Effector memory CD4-positive, alpha-beta T cell (primary cell): Measurements from ENCODE around the gene MDFIC2.
"Not testable (repeated sequence)": the region's sequence is repeated elsewhere in the genome, so short reads cannot be mapped to it uniquely, and the experiment has no call there.

Experiments used
- DNase-seq, 3 donors: peaks; one replicate each; pipeline ENCODE4 v3.0.0-alpha.2; 2020
- H3K27ac ChIP-seq: 2 replicates; pipeline ENCODE4 v1.7.0; 2013; ENCODE audit warnings: mild to moderate bottlenecking, low read length, moderate library complexity; ENCODE audit not compliant: insufficient read depth, poor library complexity, severe bottlenecking
- H3K27me3 ChIP-seq: replicated peaks from 2 replicates; pipeline ENCODE4 v1.7.0; 2013; ENCODE audit warnings: mild to moderate bottlenecking, low read length; ENCODE audit not compliant: insufficient read depth, control insufficient read depth, poor library complexity, severe bottlenecking
- H3K36me3 ChIP-seq: 2 replicates; pipeline ENCODE4 v1.7.0; 2013; ENCODE audit warnings: mild to moderate bottlenecking, low read length, moderate library complexity; ENCODE audit not compliant: control insufficient read depth, insufficient read depth
- H3K4me1 ChIP-seq: 2 replicates; pipeline ENCODE4 v1.7.0; 2013; ENCODE audit warnings: low read length, mild to moderate bottlenecking; ENCODE audit not compliant: control insufficient read depth, insufficient read depth, poor library complexity, severe bottlenecking
- H3K4me3 ChIP-seq: 2 replicates; pipeline ENCODE4 v1.7.0; 2013; ENCODE audit warnings: low read length, low read depth, mild to moderate bottlenecking; ENCODE audit not compliant: insufficient read depth, poor library complexity, severe bottlenecking
- H3K9me3 ChIP-seq: 2 replicates; pipeline ENCODE4 v1.7.0; 2013; ENCODE audit warnings: mild to moderate bottlenecking, low read length, moderate library complexity; ENCODE audit not compliant: control insufficient read depth

Gene MDFIC2

GRCh38 chr3:70233812-70234211 is 78.6 kb downstream of the MDFIC2 start:
- DNase-seq = no peak
- Histone ChIP-seq H3K4me3 (no peak overlapping the region), H3K9me3 (no peaks in the 10 kb centered on the region), H3K36me3 (no peaks in the 10 kb centered on the region), H3K27me3 (no peaks in the 10 kb centered on the region), H3K4me1 (no peaks in the 10 kb centered on the region), H3K27ac (no peak overlapping the region)

GRCh38 chr3:70233112-70233511 is 79.3 kb downstream of the MDFIC2 start:
- Histone ChIP-seq H3K4me3 (no peak overlapping the region), H3K27me3 (no peaks in the 10 kb centered on the region), H3K27ac (no peak overlapping the region), H3K36me3 (no peaks in the 10 kb centered on the region), H3K9me3 (no peaks in the 10 kb centered on the region), H3K4me1 (no peaks in the 10 kb centered on the region)
- no peak for DNase-seq

- DNase-seq = no peak
- H3K9me3 ChIP-seq = no peaks in the 10 kb centered on the region
- H3K27ac ChIP-seq = no peak overlapping the region
- H3K27me3 ChIP-seq = no peaks in the 10 kb centered on the region
- H3K4me3 ChIP-seq = no peak overlapping the region
- no peaks in the 10 kb centered on the region for H3K36me3 ChIP-seq
- no peaks in the 10 kb centered on the region for H3K4me1 ChIP-seq
These were observed 81.2 kb downstream of the MDFIC2 start for GRCh38 chr3:70231266-70231701.

GRCh38 chr3:70227437-70227836 is 85.0 kb downstream of the MDFIC2 start:
- Histone ChIP-seq H3K27me3 (no peaks in the 10 kb centered on the region), H3K36me3 (no peaks in the 10 kb centered on the region), H3K4me1 (no peaks in the 10 kb centered on the region), H3K27ac (no peak overlapping the region), H3K4me3 (no peak overlapping the region), H3K9me3 (no peaks in the 10 kb centered on the region)
- DNase-seq = no peak

GRCh38 chr3:70225146-70225545 is 87.3 kb downstream of the MDFIC2 start:
- H3K27me3 ChIP-seq = no peaks in the 10 kb centered on the region
- H3K9me3 ChIP-seq = no peaks in the 10 kb centered on the region
- no peaks in the 10 kb centered on the region for H3K36me3 ChIP-seq
- no peak overlapping the region for H3K27ac ChIP-seq
- H3K4me3 ChIP-seq = no peak overlapping the region
- H3K4me1 ChIP-seq = no peaks in the 10 kb centered on the region
- no peak for DNase-seq

GRCh38 chr3:70224337-70224736 is 88.1 kb downstream of the MDFIC2 start:
- no peak overlapping the region for H3K27ac ChIP-seq
- no peak overlapping the region for H3K4me3 ChIP-seq
- no peak for DNase-seq
- no peaks in the 10 kb centered on the region for H3K4me1 ChIP-seq
- H3K36me3 ChIP-seq = no peaks in the 10 kb centered on the region
- H3K9me3 ChIP-seq = no peaks in the 10 kb centered on the region
- H3K27me3 ChIP-seq = no peaks in the 10 kb centered on the region

GRCh38 chr3:70218471-70218870 is 94.0 kb downstream of the MDFIC2 start:
- no peaks in the 10 kb centered on the region for H3K27me3 ChIP-seq

GRCh38 chr3:70211274-70211673 is 101.2 kb downstream of the MDFIC2 start:
- not testable (repeated sequence) for H3K27me3 ChIP-seq, H3K9me3 ChIP-seq, H3K27ac ChIP-seq, H3K36me3 ChIP-seq, DNase-seq, H3K4me3 ChIP-seq, H3K4me1 ChIP-seq

More at GRCh38 chr3:70218471-70218870, 94.0 kb downstream of the MDFIC2 start:
- no peaks in the 10 kb centered on the region for H3K4me1 ChIP-seq
- H3K36me3 ChIP-seq = no peaks in the 10 kb centered on the region
- no peak for DNase-seq
- no peaks in the 10 kb centered on the region for H3K9me3 ChIP-seq
- no peak overlapping the region for H3K4me3 ChIP-seq
- H3K27ac ChIP-seq = no peak overlapping the region

- Histone ChIP-seq H3K36me3 (no peaks in the 10 kb centered on the region), H3K9me3 (no peaks in the 10 kb centered on the region), H3K4me1 (no peaks in the 10 kb centered on the region), H3K27ac (no peak overlapping the region), H3K27me3 (no peaks in the 10 kb centered on the region), H3K4me3 (no peak overlapping the region)
- DNase-seq = no peak
These were observed 110.5 kb downstream of the MDFIC2 start for GRCh38 chr3:70201975-70202374.

- H3K4me1 ChIP-seq = no peaks in the 10 kb centered on the region
- no peak overlapping the region for H3K27ac ChIP-seq
- no peaks in the 10 kb centered on the region for H3K27me3 ChIP-seq
- H3K36me3 ChIP-seq = no peaks in the 10 kb centered on the region
- DNase-seq = no peak
- H3K9me3 ChIP-seq = no peaks in the 10 kb centered on the region
- H3K4me3 ChIP-seq = no peak overlapping the region
These were observed 122.5 kb downstream of the MDFIC2 start for GRCh38 chr3:70189884-70190473.
